GM12891 (cell line): ENCODE results near the gene VENTX.

Experiments used
- DNase-seq: peaks from one replicate; pipeline ENCODE4 v3.0.0; 2011; ENCODE audit warnings: low spot score; ENCODE audit not compliant: insufficient read length
- FAIRE-seq: peaks from 2 replicates; lab custom pipeline; 2011; peaks lifted over from hg19 to GRCh38; lab: Jason Lieb, UNC
- PAX5 ChIP-seq: IDR thresholded peaks from 2 replicates; pipeline ENCODE4 v1.6.1; 2011; ENCODE audit warnings: low read length, moderate library complexity, mild to moderate bottlenecking; ENCODE audit not compliant: insufficient read depth, severe bottlenecking
- POLR2A ChIP-seq: IDR thresholded peaks from 2 replicates; pipeline ENCODE4 v1.6.1; 2011; ENCODE audit warnings: low read depth, low read length, control low read depth
- POLR2AphosphoS5 ChIP-seq: IDR thresholded peaks from 2 replicates; pipeline ENCODE4 v1.6.1; 2011; ENCODE audit warnings: low read depth, low read length, control low read depth
- POU2F2 ChIP-seq: IDR thresholded peaks from 2 replicates; pipeline ENCODE4 v1.6.1; 2011; ENCODE audit warnings: low read depth, mild to moderate bottlenecking, control low read depth, low read length, moderate library complexity
- SPI1 ChIP-seq: IDR thresholded peaks from 2 replicates; pipeline ENCODE4 v1.6.1; 2011; ENCODE audit warnings: low read depth, low read length, control low read depth
- TAF1 ChIP-seq: IDR thresholded peaks from 2 replicates; pipeline ENCODE4 v1.6.1; 2011; ENCODE audit warnings: low read depth, low read length, control low read depth

VENTX gene

DNA sequence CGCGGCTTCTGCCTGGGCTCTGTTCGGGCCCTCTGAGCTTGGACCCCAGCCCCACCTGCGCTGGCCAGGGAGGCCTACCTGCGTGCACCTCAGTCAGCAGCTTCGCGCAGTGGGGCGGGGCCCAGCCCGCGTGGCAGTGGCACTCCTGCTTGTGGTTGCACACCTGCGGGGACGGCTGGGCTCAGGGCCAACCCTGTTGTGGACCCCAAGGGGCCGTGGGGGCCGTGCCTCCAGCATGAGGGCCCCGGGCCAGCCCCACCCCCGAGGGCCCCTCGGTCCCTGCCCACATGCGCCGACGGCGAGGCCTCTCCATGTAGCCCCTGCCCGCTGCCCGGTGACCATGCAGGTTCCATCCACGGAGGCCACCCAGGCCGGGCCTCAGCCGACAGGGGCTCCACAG lies 31.7 kb downstream of the VENTX start:
- DNase-seq (no peak), FAIRE-seq (no peak)
- TF ChIP-seq POU2F2 (no peak), PAX5 (no peak), POLR2AphosphoS5 (no peak), POLR2A (no peak), TAF1 (no peak), SPI1 (no peak)

GRCh38 chr10:133270204-133270603 lies 32.5 kb downstream of the VENTX start:
- TF ChIP-seq POLR2A (no peak), POLR2AphosphoS5 (no peak), POU2F2 (no peak), TAF1 (no peak), PAX5 (no peak), SPI1 (no peak)
- DNase-seq (no peak), FAIRE-seq (no peak)

DNA sequence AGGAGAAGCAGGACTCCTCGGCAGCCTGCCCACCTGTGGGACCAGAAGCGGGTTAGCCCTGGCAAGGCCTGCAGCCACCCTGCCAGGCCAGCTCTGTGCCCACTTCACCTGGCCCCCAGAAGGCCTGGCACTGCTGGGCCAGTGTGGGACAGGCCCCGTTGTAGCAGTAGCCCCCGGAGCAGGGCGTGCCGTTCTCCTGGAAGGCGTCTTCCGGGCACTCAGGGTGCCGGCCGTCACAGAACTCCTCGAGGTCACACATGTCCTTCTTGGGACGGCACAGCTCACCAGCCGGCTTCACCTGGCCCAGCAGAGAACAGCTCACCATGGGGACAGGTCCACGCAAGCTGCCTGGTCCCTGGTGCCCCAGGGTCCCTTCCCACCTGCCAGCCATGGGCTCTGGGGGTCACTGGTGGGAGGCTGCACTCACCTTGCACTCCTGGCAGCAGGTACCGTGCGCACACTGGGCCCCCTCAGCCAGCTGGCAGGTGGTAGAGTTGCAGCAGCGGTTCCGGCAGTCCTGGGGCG lies 33.2 kb downstream of the VENTX start:
- FAIRE-seq = no peak
- no peak for DNase-seq
- no peak for TF ChIP-seq SPI1
- no peak for TF ChIP-seq PAX5
- no peak for TF ChIP-seq TAF1
- TF ChIP-seq POLR2AphosphoS5 = no peak
- TF ChIP-seq POU2F2 = no peak
- TF ChIP-seq POLR2A = no peak

DNA sequence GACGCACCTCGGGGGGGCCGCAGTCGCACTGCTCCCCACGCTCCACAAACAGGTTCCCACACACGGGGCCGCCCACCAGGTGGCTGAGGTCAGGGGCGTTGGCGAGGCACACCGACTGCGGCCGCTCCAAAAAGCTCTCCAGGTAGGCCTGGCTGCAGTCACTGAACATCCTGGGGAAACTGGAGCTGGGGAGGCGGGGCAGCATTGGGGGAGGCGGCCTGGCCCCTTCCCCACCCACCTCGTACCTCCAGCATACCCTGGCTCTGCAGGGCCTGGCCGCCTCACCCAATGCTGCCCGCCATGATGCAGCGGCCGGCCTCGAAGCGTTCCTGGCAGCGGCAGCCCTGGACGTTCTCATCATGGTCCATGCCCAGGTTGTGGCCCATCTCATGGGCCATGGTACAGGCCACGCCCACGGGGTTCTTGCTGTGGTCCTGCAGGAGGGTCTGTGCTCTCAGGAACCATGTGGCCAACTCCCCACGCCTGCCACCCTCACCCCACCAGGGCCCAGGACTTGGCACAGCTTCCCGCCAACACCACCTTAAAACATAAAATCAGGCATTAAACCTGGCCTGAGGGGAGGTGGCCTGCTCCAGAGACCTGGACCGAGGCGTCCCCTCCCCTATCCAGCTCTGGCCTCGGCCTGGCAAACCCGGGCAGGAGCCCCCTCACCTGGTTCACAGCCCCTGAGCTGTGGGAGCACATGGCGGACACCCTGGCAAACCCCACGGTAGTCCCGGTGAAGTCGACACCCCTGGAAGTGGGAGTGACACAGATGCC lies 34.1 kb downstream of the VENTX start:
- FAIRE-seq (no peak), DNase-seq (no peak)
- TF ChIP-seq POLR2A (no peak), POU2F2 (no peak), SPI1 (no peak), TAF1 (no peak), POLR2AphosphoS5 (no peak), PAX5 (no peak)

DNA sequence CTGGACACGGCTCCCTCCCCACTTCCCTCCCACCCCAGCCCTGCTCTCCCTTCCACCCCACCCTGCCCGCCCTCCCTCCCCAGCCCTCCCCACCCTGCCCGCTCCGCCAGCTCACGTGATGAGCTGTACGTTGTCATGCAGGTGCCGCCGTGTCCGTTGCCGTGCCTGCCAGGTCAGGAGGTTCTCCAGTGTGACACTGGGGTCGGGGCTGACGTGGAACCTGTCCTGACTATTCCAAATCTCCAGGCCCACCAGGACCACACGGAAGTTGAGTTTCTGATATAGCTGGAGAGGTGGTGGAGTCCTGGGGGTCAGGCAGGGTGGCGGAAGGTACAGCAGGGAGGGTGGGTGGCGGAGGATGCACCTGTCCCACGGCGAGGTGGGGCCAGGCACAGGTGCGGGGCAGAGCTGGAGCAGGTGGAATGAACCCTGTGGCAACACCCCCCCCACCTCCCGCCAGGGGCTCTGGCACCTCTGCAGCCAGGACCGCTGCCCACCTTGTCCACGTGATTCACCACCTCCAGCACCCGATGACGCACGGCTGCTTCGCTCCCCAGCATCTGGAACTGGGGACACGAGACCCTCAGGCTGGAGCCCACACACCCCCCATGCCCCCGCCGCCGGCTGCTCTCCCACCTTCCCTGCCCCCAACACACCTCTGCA lies 34.8 kb downstream of the VENTX start:
- no peak for FAIRE-seq
- no peak for TF ChIP-seq SPI1
- TF ChIP-seq TAF1 = no peak
- no peak for DNase-seq

DNA sequence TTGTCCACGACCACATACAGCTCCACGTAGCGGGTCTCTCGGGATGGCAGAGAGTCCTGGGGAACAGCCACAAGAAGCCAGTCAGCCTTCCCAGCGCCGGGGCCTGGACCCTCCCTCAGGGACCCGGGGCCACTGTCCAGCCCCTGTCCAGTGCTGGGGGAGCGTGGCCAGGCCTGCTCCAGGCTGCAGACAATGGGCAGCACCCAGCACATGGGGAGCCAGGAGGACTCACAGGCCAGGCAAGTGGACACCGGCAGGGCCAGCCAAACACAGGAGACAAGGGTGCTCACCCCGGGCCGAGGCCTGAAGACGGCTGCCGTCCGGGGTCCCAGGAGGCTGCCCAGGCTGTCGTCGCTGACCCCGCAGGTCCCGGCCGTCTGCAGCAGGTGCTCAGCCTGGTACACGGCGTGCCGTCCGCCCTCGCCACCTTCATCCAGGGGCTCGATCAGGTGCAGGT lies 35.3 kb downstream of the VENTX start:
- FAIRE-seq = no peak
- TF ChIP-seq POLR2A (no peak), POU2F2 (no peak), TAF1 (no peak), POLR2AphosphoS5 (no peak), PAX5 (no peak), SPI1 (no peak)

DNA sequence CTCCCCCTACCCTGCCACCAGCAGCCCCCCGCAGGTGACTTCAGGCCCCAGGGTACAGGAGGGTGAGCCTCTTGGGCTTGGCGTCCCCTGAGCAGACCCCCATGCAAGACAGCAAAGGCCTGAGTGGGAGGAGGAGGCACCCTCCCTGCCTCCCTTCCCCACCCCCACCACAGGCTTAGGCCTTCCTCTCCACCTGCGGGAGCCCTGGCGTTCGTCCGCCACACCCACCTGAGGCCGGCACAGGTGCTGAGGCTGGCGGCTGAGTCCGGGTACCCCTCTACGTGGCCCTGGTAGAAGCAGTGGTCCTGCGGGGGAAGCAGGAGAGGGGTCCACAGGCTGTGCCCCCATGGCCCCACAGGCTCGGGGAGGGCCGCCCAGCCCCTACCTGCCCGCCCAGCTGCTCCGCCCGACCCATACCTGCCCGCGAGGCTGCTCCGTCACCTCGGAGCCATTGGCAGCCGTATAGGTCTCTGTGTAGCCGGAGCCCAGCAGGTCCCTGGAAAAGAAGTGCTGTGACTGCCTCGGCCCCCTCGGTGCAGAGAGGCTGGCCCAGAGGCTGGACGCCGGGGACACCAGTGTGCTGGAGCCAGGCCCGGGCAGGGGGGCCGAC lies 36.0 kb downstream of the VENTX start:
- TF ChIP-seq POLR2A (no peak), POLR2AphosphoS5 (no peak), POU2F2 (no peak), TAF1 (no peak), SPI1 (no peak), PAX5 (no peak)
- DNase-seq (no peak), FAIRE-seq (no peak)

More for the DNA sequence above, 35.3 kb downstream of the VENTX start:
- no peak for DNase-seq

DNA sequence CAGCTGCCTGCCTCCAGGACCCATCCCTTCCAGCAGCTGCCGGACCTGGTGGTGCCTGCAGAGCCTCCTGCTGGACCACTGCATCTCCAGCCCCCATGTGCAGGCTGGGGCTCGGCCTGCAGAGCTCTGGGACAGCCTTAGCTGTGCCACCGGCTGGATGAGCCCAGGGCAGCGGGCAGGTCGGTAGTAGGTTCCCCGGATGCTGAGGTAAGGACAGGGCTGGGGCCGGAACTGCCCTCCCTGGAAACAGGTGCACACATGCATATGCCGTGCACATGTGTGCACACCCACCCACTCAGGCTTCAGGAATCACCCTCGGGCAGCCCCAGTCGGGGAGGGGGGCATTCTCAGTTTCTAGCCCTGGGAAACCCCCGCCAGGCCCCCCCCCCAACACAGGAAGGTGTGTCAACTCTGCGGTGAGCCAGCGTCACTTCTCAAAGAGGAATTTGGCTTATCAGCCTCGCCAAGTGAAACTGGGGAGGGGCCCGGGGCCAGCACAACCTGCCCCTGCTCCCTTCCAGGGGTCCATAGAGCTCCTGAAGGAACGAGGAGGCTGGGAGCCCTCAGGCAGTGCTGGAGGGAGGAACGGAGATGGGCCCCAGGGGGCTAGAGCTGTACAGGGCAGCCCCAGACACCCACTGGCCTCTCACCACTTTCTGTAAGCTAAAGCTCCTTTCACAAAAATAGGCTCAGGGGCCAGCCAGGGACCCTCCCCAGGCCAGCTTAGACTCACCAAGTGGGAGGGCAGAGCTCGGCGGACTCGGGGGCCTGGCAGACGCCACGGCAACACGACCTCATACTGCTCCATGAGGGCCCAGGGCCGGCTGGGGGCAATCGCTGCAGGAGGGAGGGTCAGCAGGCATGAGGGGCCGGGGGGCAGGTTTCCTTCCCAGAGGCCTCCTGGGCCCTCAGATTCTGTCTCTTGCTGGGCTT lies 37.4 kb downstream of the VENTX start:
- no peak for TF ChIP-seq SPI1
- peak; percentile 97 for TF ChIP-seq POU2F2
- peak; percentile 44; the same call in 1 of the 2 replicates for TF ChIP-seq TAF1
- peak; percentile 69 for TF ChIP-seq POLR2AphosphoS5
- TF ChIP-seq POLR2A = peak; percentile 55; the same call in 1 of the 2 replicates
- TF ChIP-seq PAX5 = peak; percentile 52
- peak; percentile 96 for FAIRE-seq
- peak; percentile 89 for DNase-seq

- no peak for TF ChIP-seq SPI1
- peak; percentile 52; the same call in 1 of the 2 replicates for TF ChIP-seq POLR2A
- no peak; the same call in 1 of the 2 replicates for TF ChIP-seq TAF1
- peak; percentile 78 for FAIRE-seq
- DNase-seq = no peak
Measured at GRCh38 chr10:133275684-133276092, 38.0 kb downstream of the VENTX start.
